ENCODE data around the gene SNORC. TPM values are rescaled to one million over a fixed set of nuclear protein-coding genes. Genes with fewer than 3 reads are reported as not detected.

The SNORC gene
- total RNA-seq, 2 experiments from 2014 or later = 2.1 to 2.4 TPM

- H3K36me3 Mint-ChIP-seq (ENCODE audit: low read depth) = peaks cover 3% of the 10 kb centered on the region
- ATAC-seq (no peak), DNase-seq (no peak)
- CTCF ChIA-PET = no interaction called here
- TF ChIP-seq CTCF (IDR thresholded peaks at IDR 0.05) = no peak
- intact Hi-C loops (cut with micrococcal nuclease) = no loop called here
- H3K4me1 Mint-ChIP-seq (ENCODE audit: low read depth) = peaks cover 5% of the 10 kb centered on the region
- H3K27me3 Mint-ChIP-seq = no peaks in the 10 kb centered on the region
- H3K9me3 Mint-ChIP-seq = no peaks in the 10 kb centered on the region
- no peak overlapping the region for H3K4me3 Mint-ChIP-seq
- POLR2A ChIA-PET = no interaction called here
- H3K27ac Mint-ChIP-seq = no peak overlapping the region
These were observed 4.9 kb upstream of the SNORC start for GRCh38 chr2:232865165-232865564.

- no peaks in the 10 kb centered on the region for H3K27me3 Mint-ChIP-seq
- intact Hi-C loops (cut with micrococcal nuclease) = no loop called here
- ATAC-seq = no peak
- no peak for DNase-seq
- ChIA-PET CTCF (no interaction called here), POLR2A (no interaction called here)
- H3K4me1 Mint-ChIP-seq (ENCODE audit: low read depth) = peaks cover 5% of the 10 kb centered on the region
- H3K4me3 Mint-ChIP-seq = no peak overlapping the region
- no peaks in the 10 kb centered on the region for H3K9me3 Mint-ChIP-seq
- no peak overlapping the region for H3K27ac Mint-ChIP-seq
- no peak for TF ChIP-seq CTCF (IDR thresholded peaks at IDR 0.05)
- H3K36me3 Mint-ChIP-seq (ENCODE audit: low read depth) = peaks cover 1% of the 10 kb centered on the region
These were observed 4.0 kb upstream of the SNORC start for GRCh38 chr2:232866104-232866503.

- intact Hi-C loops (cut with micrococcal nuclease) = loop anchor here (10.0 kb wide), 1 partner anchor 385 kb away; the partner anchor contains the start of gene ATG16L1
- DNase-seq (no peak), ATAC-seq (no peak)
- no peaks in the 10 kb centered on the region for H3K27me3 Mint-ChIP-seq
- POLR2A ChIA-PET = no interaction called here
- CTCF ChIA-PET = interaction anchor here (0.9 kb wide), 1 partner anchor 10 kb away, joined by 3 read pairs; no protein-coding TSS in a partner anchor
- peaks cover 5% of the 10 kb centered on the region for H3K4me1 Mint-ChIP-seq (ENCODE audit: low read depth)
- H3K27ac Mint-ChIP-seq = no peak overlapping the region
- H3K9me3 Mint-ChIP-seq = no peaks in the 10 kb centered on the region
- H3K36me3 Mint-ChIP-seq (ENCODE audit: low read depth) = no peaks in the 10 kb centered on the region
- no peak for TF ChIP-seq CTCF (IDR thresholded peaks at IDR 0.05)
- H3K4me3 Mint-ChIP-seq = no peak overlapping the region
These were observed 686 bp upstream of the SNORC start for GRCh38 chr2:232869138-232870017.

- H3K9me3 Mint-ChIP-seq = no peaks in the 10 kb centered on the region
- H3K4me1 Mint-ChIP-seq (ENCODE audit: low read depth) = peaks cover 8% of the 10 kb centered on the region
- CTCF ChIA-PET = no interaction called here
- no peak overlapping the region for H3K27ac Mint-ChIP-seq
- no peak overlapping the region for H3K4me3 Mint-ChIP-seq
- peaks cover 12% of the 10 kb centered on the region for H3K27me3 Mint-ChIP-seq
- TF ChIP-seq CTCF (IDR thresholded peaks at IDR 0.05) = no peak
- ATAC-seq (no peak), DNase-seq (no peak)
- H3K36me3 Mint-ChIP-seq (ENCODE audit: low read depth) = no peaks in the 10 kb centered on the region
- POLR2A ChIA-PET = no interaction called here
- intact Hi-C loops (cut with micrococcal nuclease) = loop anchor here (10.0 kb wide), 1 partner anchor 384 kb away; the partner anchor contains the start of gene ATG16L1
These were observed 805 bp downstream of the SNORC start for GRCh38 chr2:232870766-232871371.

- H3K9me3 Mint-ChIP-seq = no peaks in the 10 kb centered on the region
- DNase-seq = no peak
- ChIA-PET CTCF (no interaction called here), POLR2A (interaction anchor here (0.6 kb wide), 1 partner anchor 259 kb away, joined by 3 read pairs; no protein-coding TSS in a partner anchor)
- peaks cover 8% of the 10 kb centered on the region for H3K4me1 Mint-ChIP-seq (ENCODE audit: low read depth)
- no peak for ATAC-seq
- no peak overlapping the region for H3K4me3 Mint-ChIP-seq
- no peaks in the 10 kb centered on the region for H3K36me3 Mint-ChIP-seq (ENCODE audit: low read depth)
- H3K27me3 Mint-ChIP-seq = peaks cover 12% of the 10 kb centered on the region
- H3K27ac Mint-ChIP-seq = no peak overlapping the region
- intact Hi-C loops (cut with micrococcal nuclease) = loop anchor here (10.0 kb wide), 1 partner anchor 383 kb away; the partner anchor contains the start of gene ATG16L1
- TF ChIP-seq CTCF (IDR thresholded peaks at IDR 0.05) = no peak
These were observed 1.4 kb downstream of the SNORC start for GRCh38 chr2:232871418-232871834.

Data from activated CD8-positive, alpha-beta T cell treated with anti-CD3 and anti-CD28 coated beads for 36 hours (primary cell).